Heart left ventricle (tissue), 16 donors: ENCODE data around the gene POLR2C. TPM values are rescaled to one million over a fixed set of nuclear protein-coding genes. Genes with fewer than 3 reads are reported as not detected.
A peak's percentile ranks its signal among the peaks of the same experiment; 100 is the strongest.

Experiments used
- ATAC-seq, 4 donors: fragments of 200-7000 bp; cut with Tn5 transposase; one replicate each; pipeline ENCODE4 v1.9.1; 2020 to 2022; ENCODE audit warnings: moderate library complexity in 4 of 4, mild to moderate bottlenecking in 3 of 4, moderate number of reproducible peaks in 1 of 4
- DNase-seq, 5 donors: peaks; one replicate each; pipeline ENCODE4 v3.0.0-alpha.2; 2020
- H3K27ac ChIP-seq, 12 donors: fragments of 200-600 bp; sonication (generic) in 4 of 12; one replicate each; pipeline versions ENCODE4 v1.5.0 to v1.8.0; 2016 to 2022; ENCODE audit warnings: mild to moderate bottlenecking in 2 of 12
- H3K27me3 ChIP-seq, 9 donors: fragments of 200-600 bp; sonication (generic) in 2 of 9; one replicate each; pipeline versions ENCODE4 v1.5.1 to v1.8.0; 2016 to 2022; ENCODE audit warnings: mild to moderate bottlenecking in 3 of 9
- H3K36me3 ChIP-seq, 9 donors: fragments of 200-600 bp; sonication (generic) in 2 of 9; one replicate each; pipeline versions ENCODE4 v1.5.0 to v1.8.0; 2018 to 2022; ENCODE audit warnings: mild to moderate bottlenecking in 2 of 9
- H3K4me1 ChIP-seq, 12 donors: fragments of 200-600 bp; sonication (generic) in 4 of 12; one replicate each; pipeline versions ENCODE4 v1.5.0 to v1.8.0; 2016 to 2022; ENCODE audit warnings: mild to moderate bottlenecking in 3 of 12
- H3K4me3 ChIP-seq, 12 donors: fragments of 200-600 bp; sonication (generic) in 4 of 12; one replicate each; pipeline versions ENCODE4 v1.5.0 to v1.8.0; 2017 to 2022; ENCODE audit warnings: mild to moderate bottlenecking in 9 of 12, moderate library complexity in 4 of 12
- H3K9me3 ChIP-seq, 12 donors: fragments of 200-600 bp; sonication (generic) in 4 of 12; one replicate each; pipeline versions ENCODE4 v1.5.0 to v1.8.0; 2016 to 2022; ENCODE audit warnings: mild to moderate bottlenecking in 1 of 12
- CTCF ChIP-seq, 12 donors: fragments of 200-600 bp; sonication (generic) in 4 of 12; IDR thresholded peaks; one replicate each; pipeline versions ENCODE4 v1.5.0 to v1.8.0; 2018 to 2022; ENCODE audit warnings: antibody characterized with exemption in 12 of 12, mild to moderate bottlenecking in 5 of 12
- POLR2A ChIP-seq, 2 donors: fragments of 450-650 bp; IDR thresholded peaks; one replicate each; pipeline ENCODE4 v1.6.1; 2017; ENCODE audit warnings: antibody characterized with exemption in 2 of 2, mild to moderate bottlenecking in 2 of 2, moderate library complexity in 2 of 2
- WGBS, 4 donors: extraction: QIAGEN DNeasy Blood & Tissue Kit in 2 of 4; methylation state at CpG; one replicate each; pipeline versions ENCODE4 v1.1.5 to v1.1.7; 2013 to 2018; 5-methylcytosine and 5-hydroxymethylcytosine counted together
- intact Hi-C, 10 donors: fragments of 100-400 bp; cut with DNase I; formaldehyde crosslinking; loops; one replicate each; pipeline versions ENCODE4 v1.11.1 to v1.14.2; 2022
- polyA plus RNA-seq, 2 donors: library from polyadenylated mRNA; stranded (reverse); fragments of 200-250 nt; gene quantifications; one replicate each; pipeline ENCODE4 v1.2.3, GENCODE V29; 2013
- total RNA-seq, 9 donors: library from RNA; depleted of rRNA in 2 of 9; stranded (reverse); fragments of >200 nt in 2 of 9; fragmentation: NEBNext Ultra II Directional in 3 of 9; extraction: Animal tissue kit (Norgen Biotek cat#: 25700) in 3 of 9; gene quantifications; one replicate each; pipeline versions ENCODE4 v1.1.0 to v1.2.4, GENCODE V29; 2016 to 2023
- donor health status: ischemic (EF 13 %, LVEDD 7.1; RV severe dilation, severe dysfunction).
- donor health status: healthy with polysubstance abuse.
- donor health status: DM: no; HTN: yes; CAD: no.
- donor health status: DM: no; HTN: no; CAD: no.
- donor health status: ischemic (EF 25% LVEDD 6.9; RV normal size, moderate dysfunction).
- donor health status: ischemic (EF 25% LVEDD 5.7; RV mildly dilated, moderate dysfunction).
- donor health status: healthy.
- donor health status: DM: yes; HTN: yes; CAD: no.
- donor health status: ischemic (EF 35%, LVEDD 5.7; RV mildly dilated, moderate dysfunction).
- donor health status: nonischemic (EF 11% LVEDD 7.7; RV severe dilation, severe dysfunction).
- donor health status: DM: yes; HTN: yes; CAD: no.
- donor health status: PGD.
- donor health status: ischemic (EF 29% LVEDD 5.4; RV normal size, mild dysfunction).
- donor health status: nonischemic (EF 23%, LVEDD 6.1; RV moderate dilation, normal function).

The POLR2C gene
- total and polyA plus RNA-seq, 11 donors, result 19.9 to 99.8 (median 48.7) TPM

GRCh38 chr16:57446531-57447185 is 15.8 kb upstream of the POLR2C start:
- Histone ChIP-seq H3K36me3 (peaks cover 0 to 15% (median 9%) of the 10 kb centered on the region in 9 donors), H3K27ac (peak overlapping the region; percentile 70 to 98 (median 94)), H3K9me3 (no peaks in the 10 kb centered on the region), H3K4me1 (peaks cover 0 to 43% (median 24%) of the 10 kb centered on the region in 12 donors), H3K4me3 (peak overlapping the region; percentile 60 to 98 (median 86)), H3K27me3 (no peaks in the 10 kb centered on the region)
- no peak for TF ChIP-seq CTCF (IDR thresholded peaks at IDR 0.05)
- no peak for TF ChIP-seq POLR2A (IDR thresholded peaks at IDR 0.05)
- intact Hi-C loops, result no loop called here
- ATAC-seq (peak; percentile 8 to 52 (median 43)), DNase-seq (peak in 3 of 5 donors; percentile 39 to 67 (median 43))
- 2 to 4% (median 3%) methylated on average over 17 to 28 of the region's 28 CpGs for WGBS, 4 donors

GRCh38 chr16:57447186-57447962 is 15.1 kb upstream of the POLR2C start, which contains the start of the genes CIAPIN1 and COQ9:
TSS of gene CIAPIN1 (minus strand) at chr16:57447385. CDS start at chr16:57440928, 6,457 bp downstream.
TSS of gene COQ9 (plus strand) at chr16:57447479. CDS start at chr16:57447506, 27 bp downstream.
- peak within 1 kb of the TSS; percentile 70 to 98 (median 94) for H3K27ac ChIP-seq
- H3K4me3 ChIP-seq, result peak within 1 kb of the TSS; percentile 60 to 98 (median 86)
- TF ChIP-seq CTCF (IDR thresholded peaks at IDR 0.05) (peak in 1 of 12 donors; percentile 31), POLR2A (IDR thresholded peaks at IDR 0.05) (peak; percentile 74 to 91)
- peaks cover 0 to 43% (median 24%) of the 10 kb centered on the region in 12 donors for H3K4me1 ChIP-seq
- H3K36me3 ChIP-seq, result peaks cover 0 to 18% (median 16%) of the 10 kb centered on the region in 9 donors
- DNase-seq, result peak; percentile 94 to 98 (median 97)
- no peaks in the 10 kb centered on the region for H3K27me3 ChIP-seq
- peak; percentile 99 for ATAC-seq
- H3K9me3 ChIP-seq, result no peaks in the 10 kb centered on the region
- intact Hi-C loops, result no loop called here
- 0 to 1% (median 1%) methylated on average over 44 to 68 of the region's 68 CpGs for WGBS, 4 donors

- no peak overlapping the region for H3K27ac ChIP-seq
- ATAC-seq, result no peak
- H3K27me3 ChIP-seq, result no peaks in the 10 kb centered on the region
- no peak for TF ChIP-seq CTCF (IDR thresholded peaks at IDR 0.05)
- TF ChIP-seq POLR2A (IDR thresholded peaks at IDR 0.05), result no peak
- WGBS, 4 donors, result 93 to 97% (median 95%) methylated on average over 10 of the region's 10 CpGs
- intact Hi-C loops, result no loop called here
- peaks cover 0 to 20% (median 12%) of the 10 kb centered on the region in 12 donors for H3K4me1 ChIP-seq
- DNase-seq, result no peak
- no peaks in the 10 kb centered on the region for H3K9me3 ChIP-seq
- H3K36me3 ChIP-seq, result peaks cover 0 to 65% (median 61%) of the 10 kb centered on the region in 9 donors
- no peak overlapping the region for H3K4me3 ChIP-seq
These were observed 10.5 kb upstream of the POLR2C start for GRCh38 chr16:57452021-57452420.

GRCh38 chr16:57462978-57463362 is 491 bp downstream of the POLR2C start:
- no peak for TF ChIP-seq CTCF (IDR thresholded peaks at IDR 0.05)
- no peak for TF ChIP-seq POLR2A (IDR thresholded peaks at IDR 0.05)
- DNase-seq (no peak), ATAC-seq (peak in 3 of 4 donors; percentile 21 to 40 (median 40))
- peaks cover 0 to 82% (median 74%) of the 10 kb centered on the region in 9 donors for H3K36me3 ChIP-seq
- H3K4me3 ChIP-seq, result peak overlapping the region; percentile 67 to 99 (median 88)
- H3K27ac ChIP-seq, result peak overlapping the region; percentile 54 to 93 (median 86)
- WGBS, 4 donors, result 0 to 1% (median 1%) methylated on average over 16 of the region's 16 CpGs
- H3K4me1 ChIP-seq, result peaks cover 0 to 32% (median 20%) of the 10 kb centered on the region in 12 donors
- no peaks in the 10 kb centered on the region for H3K27me3 ChIP-seq
- intact Hi-C loops, result loop anchor here in 3 of 10 donors (2.0 to 5.0 kb wide), 2 partner anchors 54 kb away; no protein-coding TSS in a partner anchor
- H3K9me3 ChIP-seq, result no peaks in the 10 kb centered on the region
